Left renal cortex interstitium (tissue), 4 donors: ENCODE measurements around the gene NEURL1. TPM values are rescaled to one million over a fixed set of nuclear protein-coding genes. Genes with fewer than 3 reads are reported as not detected.

Experiments used
- DNase-seq, 4 donors: peaks; one replicate each; pipeline ENCODE4 v3.0.0-alpha.2; 2013; ENCODE audit warnings: low read depth in 4 of 4, low spot score in 2 of 4, missing footprints in 1 of 4
- polyA plus RNA-seq, 4 donors: library from polyadenylated mRNA; unstranded; fragments of 120-200 nt; gene quantifications; one replicate each; pipeline ENCODE4 v1.2.1, GENCODE V29; 2013; ENCODE audit not compliant: insufficient read length in 4 of 4

NEURL1 gene
- polyA plus RNA-seq, 4 donors = 1.8 to 2.2 (median 1.9) TPM

DNA sequence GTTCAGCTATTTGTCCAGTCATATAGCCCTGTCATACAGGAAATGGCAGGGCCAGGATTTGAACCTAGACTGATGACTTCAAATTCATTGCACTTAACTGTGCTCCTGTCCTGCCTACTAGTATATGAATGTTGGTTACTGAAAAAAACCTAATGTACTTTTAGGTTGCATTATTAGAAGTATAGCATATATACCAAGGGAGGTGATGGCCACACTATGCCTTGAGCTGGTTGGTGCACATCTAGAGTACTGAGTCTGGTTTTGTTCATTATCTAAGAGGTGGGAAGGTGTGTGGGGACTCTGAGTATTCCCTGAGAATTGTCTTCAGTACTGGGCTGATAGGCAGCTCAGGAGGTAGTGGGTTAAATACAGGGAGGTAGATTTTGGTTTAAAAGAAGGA, 88.0 kb downstream of the NEURL1 start:
- no peak for DNase-seq

DNA sequence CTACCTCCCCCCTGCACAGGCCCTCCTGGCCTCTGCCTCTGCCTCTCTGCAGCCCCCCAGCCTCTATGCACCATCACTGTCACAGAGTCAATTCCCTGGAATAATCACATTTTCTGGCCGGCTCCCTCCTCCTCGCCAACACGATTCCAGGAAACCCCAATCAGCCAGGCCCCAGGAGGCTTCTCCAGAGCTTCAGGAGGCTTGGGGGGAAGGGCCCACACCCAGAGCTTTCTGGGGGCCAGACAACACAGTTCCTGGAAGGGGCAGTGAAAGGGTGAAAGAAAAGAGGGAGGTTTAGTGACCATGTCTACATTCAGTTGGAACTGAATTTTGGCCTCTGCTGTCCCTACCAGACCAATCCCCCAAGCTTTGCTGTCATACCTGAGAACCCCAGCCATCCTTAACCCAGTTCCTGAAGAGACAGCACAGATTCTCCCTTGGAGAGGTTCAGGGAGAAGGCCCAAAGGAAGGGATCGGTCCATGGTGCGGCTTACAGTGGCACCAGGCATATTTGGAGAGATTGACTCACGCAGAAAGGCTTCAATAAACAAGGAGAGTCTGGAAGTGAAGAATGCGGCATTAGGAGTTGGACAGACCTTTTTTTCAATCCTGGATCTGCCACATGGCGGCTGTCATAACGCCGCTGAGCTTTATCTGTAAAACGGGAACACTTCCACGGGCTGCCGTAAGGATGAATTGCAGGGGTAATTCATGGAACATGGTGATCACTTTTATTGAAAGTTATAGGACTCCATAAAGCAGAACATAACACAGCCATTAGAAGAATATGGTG, 89.0 kb downstream of the NEURL1 start:
- DNase-seq = no peak

DNA sequence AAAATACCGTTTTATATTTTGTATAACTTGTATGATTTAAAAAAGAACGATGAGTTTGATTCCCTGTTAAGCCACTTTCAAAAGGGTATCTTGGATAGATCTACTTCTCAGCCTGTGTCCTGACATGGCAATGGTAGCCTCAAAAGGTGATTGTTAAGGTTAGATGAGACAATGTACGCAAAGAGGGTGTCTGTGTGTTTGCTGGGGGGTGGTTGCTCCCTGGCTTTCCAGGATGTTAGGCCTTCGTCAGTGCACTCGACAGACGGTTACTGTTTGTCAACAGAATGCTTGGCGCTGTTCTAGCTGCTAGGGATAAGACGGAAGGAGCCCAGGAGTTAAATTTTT, 90.3 kb downstream of the NEURL1 start:
- no peak for DNase-seq

DNA sequence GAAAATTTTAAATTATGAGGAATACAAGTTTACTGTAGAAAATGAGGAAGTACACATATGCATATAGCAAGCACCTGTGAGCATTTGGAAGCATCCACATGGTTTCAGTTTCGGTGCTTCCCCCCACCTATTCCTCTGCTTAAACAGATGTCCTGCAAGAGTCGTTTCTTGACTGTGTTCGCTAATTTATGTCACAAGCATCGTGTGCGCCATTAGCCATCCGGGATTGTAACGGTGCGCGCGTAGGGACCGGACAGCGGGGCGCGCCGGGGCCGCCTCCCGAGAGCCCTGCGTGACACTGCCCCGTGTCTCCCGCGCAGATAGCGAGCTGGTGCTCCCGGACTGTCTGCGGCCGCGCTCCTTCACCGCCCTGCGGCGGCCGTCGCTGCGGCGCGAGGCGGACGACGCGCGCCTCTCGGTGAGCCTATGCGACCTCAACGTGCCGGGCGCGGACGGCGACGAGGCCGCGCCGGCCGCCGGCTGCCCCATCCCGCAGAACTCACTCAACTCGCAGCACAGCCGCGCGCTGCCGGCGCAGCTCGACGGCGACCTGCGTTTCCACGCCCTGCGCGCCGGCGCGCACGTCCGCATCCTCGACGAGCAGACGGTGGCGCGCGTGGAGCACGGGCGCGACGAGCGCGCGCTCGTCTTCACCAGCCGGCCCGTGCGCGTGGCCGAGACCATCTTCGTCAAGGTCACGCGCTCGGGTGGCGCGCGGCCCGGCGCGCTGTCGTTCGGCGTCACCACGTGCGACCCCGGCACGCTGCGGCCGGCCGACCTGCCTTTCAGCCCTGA, 90.9 kb downstream of the NEURL1 start:
- peak in 1 of 4 donors; percentile 31 for DNase-seq

DNA sequence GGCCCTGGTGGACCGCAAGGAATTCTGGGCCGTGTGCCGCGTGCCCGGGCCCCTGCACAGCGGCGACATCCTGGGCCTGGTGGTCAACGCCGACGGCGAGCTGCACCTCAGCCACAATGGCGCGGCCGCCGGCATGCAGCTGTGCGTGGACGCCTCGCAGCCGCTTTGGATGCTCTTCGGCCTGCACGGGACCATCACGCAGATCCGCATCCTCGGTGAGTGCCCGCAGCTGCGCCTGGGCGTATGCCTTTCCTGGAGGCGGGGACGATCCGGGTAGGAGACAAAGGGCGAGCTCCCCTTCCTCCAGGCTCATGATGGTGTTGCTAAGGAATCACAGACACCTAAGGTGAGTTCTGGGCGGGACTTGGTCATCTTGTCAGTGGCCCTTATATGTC, 91.5 kb downstream of the NEURL1 start:
- no peak for DNase-seq

DNA sequence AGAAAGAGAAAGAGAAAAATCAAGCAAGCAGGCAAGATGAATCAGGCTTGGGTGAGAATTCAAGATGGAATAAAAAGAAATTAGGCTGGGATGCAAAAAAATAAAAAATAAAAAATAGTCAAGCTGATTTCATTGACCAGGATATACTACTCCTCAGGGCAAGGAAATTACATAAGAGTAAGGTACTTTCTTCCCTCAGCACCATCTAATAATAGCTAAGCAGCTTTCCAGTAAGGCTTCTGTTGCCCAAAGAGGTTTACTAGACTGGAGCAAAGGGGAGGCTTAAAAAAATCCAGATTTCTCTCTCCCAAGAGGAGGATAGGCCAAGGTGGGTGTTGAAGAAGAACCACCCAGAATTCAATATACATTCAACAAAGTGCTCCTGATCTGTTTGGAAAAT, 93.6 kb downstream of the NEURL1 start:
- DNase-seq = no peak

DNA sequence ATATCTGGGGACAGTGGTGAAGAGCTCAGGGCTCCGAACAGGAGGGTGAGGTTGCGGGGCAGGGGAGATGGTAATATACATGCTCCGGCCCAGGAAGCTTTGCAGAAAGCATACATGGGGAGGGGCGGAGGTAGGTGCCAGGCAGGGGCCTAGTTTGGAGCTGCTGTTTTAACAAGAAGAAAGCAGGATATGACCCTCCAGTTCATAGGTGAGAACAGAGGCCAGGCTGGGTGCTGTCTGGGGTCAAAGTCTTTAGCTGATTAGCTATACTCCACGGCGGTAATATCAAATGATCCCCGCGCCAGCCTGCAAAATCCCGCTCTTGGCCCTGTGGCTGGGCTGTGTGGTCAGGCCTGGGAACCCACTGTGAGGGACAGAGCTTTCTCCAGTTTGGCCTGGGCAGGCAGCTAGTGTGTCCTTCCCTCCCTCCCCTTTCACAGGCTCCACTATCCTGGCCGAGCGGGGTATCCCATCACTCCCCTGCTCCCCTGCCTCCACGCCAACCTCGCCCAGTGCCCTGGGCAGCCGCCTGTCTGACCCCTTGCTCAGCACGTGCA, 95.6 kb downstream of the NEURL1 start:
- no peak for DNase-seq

DNA sequence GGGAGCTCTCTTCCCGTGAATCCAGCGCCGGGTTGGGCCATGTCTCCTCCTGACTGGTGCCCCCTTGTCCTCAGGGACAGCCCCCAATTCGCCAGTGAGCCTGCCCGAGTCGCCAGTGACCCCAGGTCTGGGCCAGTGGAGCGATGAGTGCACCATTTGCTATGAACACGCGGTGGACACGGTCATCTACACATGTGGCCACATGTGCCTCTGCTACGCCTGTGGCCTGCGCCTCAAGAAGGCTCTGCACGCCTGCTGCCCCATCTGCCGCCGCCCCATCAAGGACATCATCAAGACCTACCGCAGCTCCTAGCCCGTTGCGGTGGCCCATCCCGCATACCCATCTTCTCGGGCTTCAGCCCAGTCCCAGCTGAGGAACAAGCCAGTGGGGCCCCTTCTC, 96.6 kb downstream of the NEURL1 start:
- no peak for DNase-seq

DNA sequence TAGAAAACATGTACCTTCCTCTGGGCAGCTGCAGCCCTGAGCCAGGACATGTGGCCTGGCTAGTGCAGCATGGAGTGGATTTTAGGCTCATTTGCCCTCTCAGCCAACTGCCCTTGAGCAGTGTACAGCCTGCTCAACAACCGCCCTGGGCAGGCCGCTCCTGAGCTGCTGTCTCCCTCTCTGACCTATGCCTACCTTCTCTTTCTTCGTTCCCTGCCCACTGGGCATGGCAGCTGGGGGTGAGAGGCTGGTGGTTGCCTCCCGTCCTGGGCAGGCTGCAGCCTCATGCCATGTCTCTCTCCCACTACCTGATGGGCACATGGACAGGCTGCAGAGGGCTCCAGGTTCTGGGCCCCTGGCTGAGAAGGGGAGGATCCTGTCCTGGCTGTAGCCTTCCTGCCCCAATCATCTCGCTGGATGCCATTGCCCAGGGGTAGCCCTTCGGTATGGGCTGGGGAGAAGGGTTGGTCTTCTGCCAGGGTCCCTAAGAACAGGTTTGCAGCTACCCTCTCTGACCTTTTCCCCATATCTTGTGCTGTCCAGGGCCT, 97.3 kb downstream of the NEURL1 start:
- DNase-seq = no peak

DNA sequence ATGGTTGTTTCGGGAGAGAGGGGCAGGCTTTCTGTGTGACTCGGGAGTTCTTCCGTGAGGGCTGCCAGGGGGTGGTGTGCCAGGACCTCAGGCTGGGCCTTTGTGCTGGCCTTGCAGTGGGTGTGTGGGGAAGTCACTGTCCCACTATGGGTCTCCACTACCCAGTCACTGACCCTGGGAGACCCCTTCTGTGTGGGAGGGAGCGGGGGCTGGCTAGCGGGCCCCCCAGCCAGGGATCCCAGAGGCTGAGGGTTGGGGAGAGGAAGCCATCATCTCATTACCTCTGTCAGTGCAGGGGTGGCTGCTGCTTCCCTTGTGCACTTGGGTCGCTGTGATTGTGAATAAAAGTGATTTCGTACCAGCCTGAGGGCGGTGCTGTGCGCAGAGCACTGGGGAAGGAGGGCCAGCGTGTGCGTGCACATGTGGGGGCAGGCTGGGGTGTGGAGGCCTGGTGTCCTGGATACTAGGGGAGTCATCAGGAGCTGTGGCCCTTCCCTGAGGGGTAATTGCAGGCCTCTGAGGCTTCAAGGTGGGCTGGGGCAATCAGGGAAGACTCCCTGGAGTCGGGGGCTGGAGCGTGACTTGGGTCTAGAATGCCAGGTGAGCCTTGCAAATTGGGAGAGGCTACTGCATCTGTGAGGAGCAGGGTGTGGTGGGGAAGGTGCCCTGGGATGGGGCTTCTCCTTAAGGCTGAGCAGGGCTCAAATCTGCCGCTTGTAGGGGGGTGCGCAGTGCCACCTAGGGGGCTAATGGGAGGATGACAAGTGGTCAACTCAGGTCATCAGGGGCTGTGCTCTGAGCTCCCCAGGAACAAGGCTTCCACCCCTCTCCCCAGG, 98.9 kb downstream of the NEURL1 start:
- DNase-seq = no peak

DNA sequence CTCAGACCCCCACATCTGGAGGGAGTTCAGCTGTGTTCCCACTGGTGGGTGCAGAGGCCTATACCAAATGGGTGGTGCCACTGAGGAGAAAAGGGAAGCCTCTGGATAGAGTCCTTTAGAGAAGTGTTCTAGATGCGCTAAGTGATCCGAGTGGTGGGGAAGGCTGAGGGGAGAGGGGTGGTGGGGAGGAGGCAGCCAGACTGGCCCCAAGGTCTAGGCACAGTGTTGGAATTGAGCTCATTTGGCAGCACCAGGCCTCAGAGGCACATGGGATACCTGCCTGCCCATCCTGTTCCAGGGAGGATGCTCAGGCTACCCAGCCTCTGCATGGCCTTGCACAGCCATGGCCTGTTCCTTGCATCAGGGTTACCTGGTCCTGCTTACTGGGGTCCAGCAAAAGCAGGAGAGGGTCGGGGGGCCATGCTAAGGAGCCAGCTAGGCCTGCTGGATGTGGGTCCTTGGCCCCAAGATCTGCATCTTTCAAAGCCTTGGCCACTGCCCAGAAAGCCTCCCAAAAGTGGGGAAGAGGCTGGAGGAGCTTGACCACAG, 99.6 kb downstream of the NEURL1 start:
- no peak for DNase-seq

DNA sequence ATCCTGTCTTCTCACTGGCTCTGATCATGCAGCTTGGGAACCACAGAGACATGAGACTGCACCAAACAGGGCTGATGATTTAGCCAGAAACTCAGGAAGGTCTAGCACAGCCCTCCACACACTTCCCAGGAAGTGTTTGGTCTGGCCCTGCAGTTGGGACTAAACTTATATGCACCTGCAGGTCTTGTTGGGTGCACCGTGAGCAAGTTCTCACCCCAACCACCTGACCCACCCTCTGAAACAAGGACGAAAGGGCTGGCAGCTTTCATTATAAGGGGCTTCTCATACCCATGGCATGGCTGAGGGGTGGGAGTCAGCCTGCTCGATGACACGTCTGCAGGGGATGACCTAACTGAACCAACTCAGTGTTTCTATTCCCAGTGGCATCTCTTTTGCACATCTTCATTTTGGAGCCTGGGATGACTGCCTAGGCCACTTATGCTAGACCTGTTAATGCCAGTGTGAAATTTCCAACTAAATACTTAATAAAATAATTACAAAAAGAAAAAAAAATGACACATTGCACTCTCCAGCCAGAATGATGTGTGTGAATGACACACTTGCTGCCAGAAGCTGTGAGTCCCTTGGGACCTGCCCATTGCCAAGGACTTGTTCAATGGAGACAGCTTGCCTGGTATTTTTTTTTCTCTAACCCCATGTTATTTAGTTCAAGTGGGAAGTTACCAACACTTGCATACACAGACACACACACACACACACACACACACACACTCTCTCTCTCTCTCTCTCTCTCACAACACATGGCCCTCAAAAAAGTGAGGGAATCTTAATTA, 102.6 kb downstream of the NEURL1 start:
- DNase-seq = no peak

DNA sequence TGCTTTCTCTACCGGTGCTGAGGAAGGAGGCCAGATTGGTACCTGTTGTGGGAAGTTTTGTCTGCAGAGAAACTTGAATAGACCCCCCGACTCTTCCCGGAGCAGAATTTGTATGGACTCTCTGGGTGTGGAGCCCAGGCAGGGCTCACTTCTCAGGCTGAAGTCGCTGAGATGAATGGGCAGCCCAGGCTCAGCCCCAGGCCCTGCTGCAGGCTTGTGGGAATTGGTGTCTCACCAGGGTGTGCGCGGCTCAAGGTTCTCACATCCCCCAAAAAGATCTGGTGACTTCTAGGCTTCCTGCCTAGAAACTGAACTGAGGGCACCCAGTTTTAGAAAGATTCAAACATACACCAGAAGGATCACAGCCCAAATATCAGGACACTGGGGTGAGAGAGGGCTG, 103.5 kb downstream of the NEURL1 start:
- no peak for DNase-seq

DNA sequence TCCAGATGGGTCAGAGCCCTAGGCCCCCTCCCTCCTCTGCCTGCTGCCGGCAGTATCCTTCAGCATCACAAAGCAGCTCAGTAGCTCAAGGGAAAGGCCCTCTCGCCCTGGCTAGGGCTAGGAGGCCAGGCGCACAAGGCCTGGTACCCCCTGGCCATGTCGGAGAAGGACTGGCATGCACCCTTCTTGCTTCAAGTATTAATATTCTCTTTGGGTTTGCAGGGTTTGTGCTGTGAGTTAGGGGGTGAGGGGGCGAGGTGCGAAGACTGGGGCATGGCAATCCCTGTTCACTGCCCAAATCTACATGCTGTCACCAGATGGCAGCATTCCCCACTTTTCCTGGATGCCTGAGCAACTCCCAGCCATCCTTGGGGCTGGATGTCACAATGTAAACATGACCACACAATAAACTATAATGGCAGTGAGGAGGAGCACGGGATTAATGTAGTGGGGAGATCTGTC, 105.2 kb downstream of the NEURL1 start:
- DNase-seq = peak; percentile 59 to 87 (median 66)

DNA sequence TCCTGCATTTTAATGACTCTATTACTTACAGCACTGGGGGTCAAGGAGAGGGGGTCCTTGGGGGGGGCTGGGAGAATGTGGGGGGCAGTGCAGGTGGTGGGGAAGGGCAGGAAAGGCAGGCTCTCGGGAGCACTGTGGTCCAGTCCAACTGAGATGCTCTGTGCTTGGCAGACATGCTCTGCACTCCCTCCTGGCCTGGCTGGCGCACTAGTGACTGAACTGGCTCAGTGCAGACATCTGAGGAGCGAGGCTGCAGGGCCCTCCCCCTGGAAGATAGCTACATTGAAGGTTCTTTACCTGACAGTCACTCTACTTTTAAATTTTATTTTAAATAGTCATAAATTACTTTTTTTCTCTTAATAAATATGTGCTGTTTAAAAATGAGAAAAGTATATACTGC, 105.7 kb downstream of the NEURL1 start:
- no peak for DNase-seq

DNA sequence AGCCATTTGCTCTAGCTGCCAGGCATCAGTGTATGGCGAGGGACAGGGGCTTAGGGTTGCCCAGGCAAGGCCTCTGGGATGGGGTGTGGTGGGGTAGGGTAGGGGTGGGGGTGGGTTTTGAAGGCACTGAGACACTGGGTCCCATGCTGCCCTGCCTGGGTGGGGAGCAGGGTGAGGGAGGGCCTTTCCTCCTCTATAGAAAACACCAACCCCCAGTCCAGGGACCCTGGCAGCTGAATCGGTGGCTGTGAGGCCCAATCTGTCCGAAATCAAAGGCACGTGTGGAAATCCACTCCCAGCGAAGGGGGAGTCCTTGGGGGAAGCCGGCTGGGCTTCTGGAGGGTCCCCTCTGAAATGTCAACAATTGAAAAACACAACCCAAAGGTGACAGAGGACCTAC, 106.4 kb downstream of the NEURL1 start:
- DNase-seq = no peak

DNA sequence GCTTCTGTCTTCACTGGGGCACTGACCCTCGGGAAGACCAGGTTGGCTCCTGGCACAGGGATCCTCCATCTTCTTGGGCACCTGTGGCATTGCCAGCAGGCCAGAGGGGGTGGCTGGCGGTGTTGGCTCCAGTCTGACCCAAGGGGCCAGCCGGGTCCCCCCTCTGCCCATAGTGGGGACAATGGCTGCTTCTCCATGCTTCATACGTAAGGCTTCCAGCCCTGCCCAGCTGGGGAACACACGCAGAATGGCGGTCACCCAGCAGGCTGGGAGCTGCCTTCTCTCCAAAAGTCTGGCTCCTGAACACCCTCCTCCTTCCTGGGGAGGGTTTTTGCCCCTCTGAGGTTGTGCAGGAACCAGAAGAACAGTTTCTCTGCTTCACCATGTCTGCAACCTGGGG, 106.8 kb downstream of the NEURL1 start:
- DNase-seq = no peak

DNA sequence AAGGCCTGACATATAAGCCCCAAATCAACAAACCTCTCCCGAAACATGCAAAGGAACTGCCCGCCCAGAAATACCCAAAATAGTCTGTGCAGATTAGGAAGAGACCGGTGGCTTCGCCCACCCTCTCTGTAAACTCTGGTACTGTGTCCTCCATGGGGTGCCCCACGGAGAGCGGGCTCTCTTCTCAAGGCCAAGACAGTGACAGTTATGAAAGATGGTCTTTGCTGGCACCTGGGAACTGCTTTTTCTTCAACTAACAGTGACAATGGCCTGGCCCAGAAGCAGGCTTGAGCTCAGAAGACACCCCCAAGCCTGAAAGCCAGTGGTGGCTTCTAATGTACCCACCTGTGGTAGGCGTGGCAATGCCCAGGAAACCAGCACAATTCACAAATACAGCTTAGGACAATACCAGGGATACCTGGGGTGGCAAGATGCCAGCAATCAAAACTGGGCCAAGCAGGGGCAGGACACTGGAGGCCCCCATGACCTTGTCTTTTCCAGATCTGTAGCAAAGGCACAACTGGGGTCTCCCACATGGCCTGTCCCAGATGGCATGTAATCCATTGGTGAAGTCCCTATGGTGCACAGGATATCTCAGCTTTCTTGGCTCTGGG, 107.6 kb downstream of the NEURL1 start:
- no peak for DNase-seq
